Mesothelial cell of epicardium (in vitro differentiated cells): ENCODE results near the gene ZMYND15. TPM values are rescaled to one million over a fixed set of nuclear protein-coding genes. Genes with fewer than 3 reads are reported as not detected.

Source experiments
- DNase-seq, 2 experiments: peaks; one replicate each; pipeline ENCODE4 v3.0.0; 2021; ENCODE audit warnings: low spot score in 2 of 2; ENCODE audit not compliant: unreplicated experiment in 2 of 2
- H3K27ac Mint-ChIP-seq: 2 replicates; pipeline ENCODE4 v1.8.0; 2021; ENCODE audit warnings: mixed read lengths
- H3K27me3 Mint-ChIP-seq: 2 replicates; pipeline ENCODE4 v1.8.0; 2021; ENCODE audit warnings: low read depth, mixed read lengths
- H3K36me3 Mint-ChIP-seq: 2 replicates; pipeline ENCODE4 v1.8.0; 2021; ENCODE audit warnings: mixed read lengths
- H3K4me1 Mint-ChIP-seq: 2 replicates; pipeline ENCODE4 v1.8.0; 2021; ENCODE audit warnings: mixed read lengths
- H3K4me3 Mint-ChIP-seq: 2 replicates; pipeline ENCODE4 v1.8.0; 2021; ENCODE audit warnings: mild to moderate bottlenecking, moderate library complexity, mixed read lengths
- H3K9me3 Mint-ChIP-seq: 2 replicates; pipeline ENCODE4 v1.8.0; 2021; ENCODE audit warnings: mixed read lengths
- CTCF ChIP-seq: fragments of 200-600 bp; sonication (generic); IDR thresholded peaks from one replicate; pipeline ENCODE4 v1.5.0; 2021; ENCODE audit warnings: antibody characterized with exemption; ENCODE audit not compliant: unreplicated experiment
- total RNA-seq: library from RNA; stranded (reverse); gene quantifications from 3 replicates; pipeline ENCODE4 v1.2.1, GENCODE V29; 2021

ZMYND15 gene
- total RNA-seq, 1 donor from 2014 or later = 0.78 TPM

GRCh38 chr17:4725646-4726310 is 13.9 kb upstream of the ZMYND15 start:
- Mint-ChIP-seq H3K27ac (no peak overlapping the region), H3K36me3 (peaks cover 4% of the 10 kb centered on the region), H3K27me3 (peaks cover 7% of the 10 kb centered on the region), H3K4me3 (no peak overlapping the region), H3K9me3 (no peaks in the 10 kb centered on the region), H3K4me1 (peaks cover 9% of the 10 kb centered on the region)
- no peak for TF ChIP-seq CTCF
- no peak for DNase-seq

GRCh38 chr17:4728124-4728523 is 11.5 kb upstream of the ZMYND15 start:
- Mint-ChIP-seq H3K4me1 (peaks cover 7% of the 10 kb centered on the region), H3K27me3 (peaks cover 7% of the 10 kb centered on the region), H3K27ac (no peak overlapping the region), H3K4me3 (no peak overlapping the region), H3K36me3 (no peaks in the 10 kb centered on the region), H3K9me3 (no peaks in the 10 kb centered on the region)
- no peak for TF ChIP-seq CTCF
- no peak for DNase-seq

- DNase-seq = no peak
- Mint-ChIP-seq H3K4me1 (peaks cover 8% of the 10 kb centered on the region), H3K4me3 (no peak overlapping the region)
These were observed 6.5 kb upstream of the ZMYND15 start for GRCh38 chr17:4733073-4733531.

DNA sequence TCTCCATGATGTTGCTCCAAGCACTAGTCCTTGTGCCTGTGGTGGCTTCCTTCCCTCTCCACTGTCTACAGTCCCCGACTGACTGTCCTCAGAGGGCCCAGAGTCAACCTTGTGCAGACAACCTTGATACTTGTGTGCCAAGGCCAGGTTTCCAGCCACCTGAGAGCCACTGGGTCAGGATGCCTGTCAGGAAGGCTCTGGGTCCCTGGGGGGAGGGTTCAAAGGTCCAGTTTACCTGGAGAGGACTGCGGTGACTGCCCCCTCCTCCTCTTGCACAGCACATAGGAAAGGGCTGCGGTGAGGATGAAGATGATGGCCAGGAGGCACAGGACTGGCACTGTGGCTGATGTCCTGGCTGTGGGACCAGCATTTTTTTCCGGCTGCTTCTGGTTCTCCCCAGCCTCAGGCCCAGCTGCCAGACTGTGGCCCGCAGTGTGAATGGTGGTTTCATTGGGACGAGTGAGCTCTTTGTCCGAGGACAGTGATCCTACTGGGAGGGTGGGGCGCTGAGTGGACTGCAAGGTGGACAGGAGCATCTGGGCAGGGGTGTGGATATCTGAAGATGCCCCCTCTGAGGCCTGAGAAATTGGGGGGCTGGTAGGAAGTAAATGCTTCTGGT is 4.7 kb upstream of the ZMYND15 start:
- H3K4me1 Mint-ChIP-seq = peaks cover 18% of the 10 kb centered on the region
- no peak for TF ChIP-seq CTCF
- H3K4me3 Mint-ChIP-seq = no peak overlapping the region
- DNase-seq = no peak
- H3K36me3 Mint-ChIP-seq = no peaks in the 10 kb centered on the region
- H3K27ac Mint-ChIP-seq = no peak overlapping the region
- peaks cover 42% of the 10 kb centered on the region for H3K27me3 Mint-ChIP-seq
- H3K9me3 Mint-ChIP-seq = no peaks in the 10 kb centered on the region

More at GRCh38 chr17:4733073-4733531, 6.5 kb upstream of the ZMYND15 start:
- H3K27me3 Mint-ChIP-seq = peaks cover 27% of the 10 kb centered on the region
- TF ChIP-seq CTCF = no peak
- no peak overlapping the region for H3K27ac Mint-ChIP-seq
- no peaks in the 10 kb centered on the region for H3K36me3 Mint-ChIP-seq
- H3K9me3 Mint-ChIP-seq = no peaks in the 10 kb centered on the region

DNA sequence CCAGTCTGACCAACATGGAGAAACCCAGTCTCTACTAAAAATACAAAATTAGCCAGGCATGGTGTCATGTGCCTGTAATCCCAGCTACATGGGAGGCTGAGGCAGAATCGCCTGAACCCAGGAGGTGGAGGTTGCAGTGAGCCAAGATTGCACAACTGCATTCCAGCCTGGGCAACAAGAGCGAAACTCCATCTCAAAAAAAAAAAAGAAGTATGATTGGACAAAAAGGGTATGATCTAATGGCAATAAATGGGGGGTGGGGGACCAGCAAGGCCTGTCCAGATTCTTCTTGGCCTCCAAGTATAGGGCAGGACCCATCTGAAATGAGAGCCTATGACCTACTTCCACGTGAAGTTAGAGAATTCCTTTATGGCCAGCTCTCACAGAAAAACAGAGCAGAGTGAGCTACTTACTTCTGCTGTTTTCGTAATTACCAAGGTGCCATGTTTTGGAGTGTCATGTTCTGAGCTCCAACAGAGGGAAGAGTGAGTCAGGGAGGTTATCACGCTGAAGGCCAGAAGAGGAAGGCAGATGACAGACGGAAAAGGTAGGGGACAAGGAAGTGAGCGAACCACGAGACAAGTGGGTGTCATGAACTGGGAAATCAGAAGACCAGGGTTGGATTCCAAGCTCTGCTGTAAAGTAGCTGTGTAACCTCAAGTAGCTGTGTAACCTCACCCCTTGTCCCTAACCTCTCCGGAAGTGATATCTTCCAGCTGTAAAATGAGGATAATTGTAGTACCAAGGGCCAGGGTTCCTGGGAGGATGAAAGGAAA is 3.6 kb upstream of the ZMYND15 start:
- Mint-ChIP-seq H3K4me1 (peaks cover 19% of the 10 kb centered on the region), H3K9me3 (no peaks in the 10 kb centered on the region), H3K27ac (no peak overlapping the region), H3K4me3 (no peak overlapping the region), H3K27me3 (peaks cover 53% of the 10 kb centered on the region), H3K36me3 (no peaks in the 10 kb centered on the region)
- TF ChIP-seq CTCF = no peak
- no peak for DNase-seq
